SH-SY5Y (cell line): ENCODE measurements around the gene ENTPD1.

Source experiments
- GATA2 ChIP-seq: IDR thresholded peaks from 2 replicates; pipeline ENCODE4 v1.6.1; 2011; ENCODE audit warnings: mild to moderate bottlenecking, low read depth, low read length
- GATA3 ChIP-seq: IDR thresholded peaks from 2 replicates; pipeline ENCODE4 v1.6.1; 2011; ENCODE audit warnings: low read depth, mild to moderate bottlenecking, low read length, moderate library complexity

DNA sequence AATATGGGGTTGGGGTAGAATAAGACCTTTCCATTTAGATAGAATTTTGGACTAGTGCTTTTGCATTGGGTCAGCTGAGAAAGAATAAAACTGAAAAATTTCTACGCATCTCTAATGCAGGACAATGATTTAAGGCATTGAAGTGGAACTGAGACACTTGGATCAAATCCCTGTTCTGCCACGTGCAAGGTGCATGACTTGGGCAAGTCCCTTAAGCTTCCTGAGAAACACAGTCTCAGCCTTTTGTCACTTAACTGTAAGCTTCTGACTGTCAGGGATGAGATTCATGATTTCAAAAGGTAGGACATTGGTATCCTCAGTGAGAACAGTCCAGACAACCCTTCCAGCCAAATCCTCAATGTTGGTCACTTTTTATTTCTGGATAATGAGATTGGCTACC lies 59.2 kb downstream of the ENTPD1 start:
- TF ChIP-seq GATA2 = no peak
- TF ChIP-seq GATA3 = no peak
